Smooth muscle cell (in vitro differentiated cells): ENCODE results near the gene NOPCHAP1. TPM values are rescaled to one million over a fixed set of nuclear protein-coding genes. Genes with fewer than 3 reads are reported as not detected.

ENCODE experiments used
- DNase-seq: peaks from one replicate; lab custom pipeline; 2025; ENCODE audit not compliant: unreplicated experiment; lab: John Stamatoyannopoulos, UW
- H2AFZ ChIP-seq: fragments of 200-600 bp; sonication (generic); 2 replicates; pipeline ENCODE4 v1.6.0; 2016; ENCODE audit warnings: antibody characterized with exemption, low read depth, mild to moderate bottlenecking
- H3F3A ChIP-seq: fragments of 200-600 bp; sonication (generic); 2 replicates; pipeline ENCODE4 v1.6.0; 2017; ENCODE audit warnings: antibody characterized with exemption, low read depth
- H3K27ac ChIP-seq: fragments of 200-600 bp; sonication (generic); 2 replicates; pipeline ENCODE4 v1.5.1; 2016; ENCODE audit warnings: low read depth, mild to moderate bottlenecking
- H3K27me3 ChIP-seq: fragments of 200-600 bp; sonication (generic); 2 replicates; pipeline ENCODE4 v1.6.1; 2016; ENCODE audit warnings: low read depth, mild to moderate bottlenecking
- H3K36me3 ChIP-seq: fragments of 200-600 bp; sonication (generic); 2 replicates; pipeline ENCODE4 v1.5.1; 2016; ENCODE audit warnings: low read depth
- H3K4me1 ChIP-seq: fragments of 200-600 bp; sonication (generic); 2 replicates; pipeline ENCODE4 v1.5.1; 2016; ENCODE audit warnings: low read depth
- H3K4me2 ChIP-seq: fragments of 200-600 bp; sonication (generic); 2 replicates; pipeline ENCODE4 v1.6.0; 2016; ENCODE audit warnings: mild to moderate bottlenecking
- H3K4me3 ChIP-seq: fragments of 200-600 bp; sonication (generic); 2 replicates; pipeline ENCODE4 v1.5.1; 2016; ENCODE audit warnings: mild to moderate bottlenecking
- H3K79me2 ChIP-seq: fragments of 200-600 bp; sonication (generic); 2 replicates; pipeline ENCODE4 v1.6.0; 2016; ENCODE audit warnings: low read depth, mild to moderate bottlenecking
- H3K9ac ChIP-seq: fragments of 200-600 bp; sonication (generic); 2 replicates; pipeline ENCODE4 v1.6.0; 2016; ENCODE audit warnings: low read depth
- H3K9me3 ChIP-seq: fragments of 200-600 bp; sonication (generic); replicated peaks from 2 replicates; pipeline ENCODE4 v1.5.1; 2016; ENCODE audit warnings: low read depth
- H4K20me1 ChIP-seq: fragments of 200-600 bp; sonication (generic); 2 replicates; pipeline ENCODE4 v1.6.0; 2016; ENCODE audit warnings: low read depth
- WGBS: methylation state at CpG from one replicate; pipeline ENCODE4 v1.1.7; 2016; ENCODE audit warnings: low lambda C conversion rate; 5-methylcytosine and 5-hydroxymethylcytosine counted together
- polyA plus RNA-seq: library from polyadenylated mRNA; unstranded; fragments of >200 nt; fragmentation: Nextera tagmentation; extraction: Ambion mirVana; gene quantifications from 2 replicates; pipeline ENCODE4 v1.2.1, GENCODE V29; 2016
- total RNA-seq: library from RNA; depleted of rRNA; stranded (reverse); fragments of >200 nt; gene quantifications from 2 replicates; pipeline ENCODE4 v1.2.3, GENCODE V29; 2014
- TF ChIP-seq, protein P1 (sequence below): fragments of 200-600 bp; sonication (generic); IDR thresholded peaks from 2 replicates; pipeline ENCODE4 v1.5.1; 2017; ENCODE audit warnings: borderline replicate concordance, mild to moderate bottlenecking, antibody characterized with exemption; ENCODE audit not compliant: insufficient read depth, poor library complexity, severe bottlenecking

The NOPCHAP1 gene
- total and polyA plus RNA-seq, 2 experiments from 2014 or later, result 8.1 to 17.4 TPM

DNA sequence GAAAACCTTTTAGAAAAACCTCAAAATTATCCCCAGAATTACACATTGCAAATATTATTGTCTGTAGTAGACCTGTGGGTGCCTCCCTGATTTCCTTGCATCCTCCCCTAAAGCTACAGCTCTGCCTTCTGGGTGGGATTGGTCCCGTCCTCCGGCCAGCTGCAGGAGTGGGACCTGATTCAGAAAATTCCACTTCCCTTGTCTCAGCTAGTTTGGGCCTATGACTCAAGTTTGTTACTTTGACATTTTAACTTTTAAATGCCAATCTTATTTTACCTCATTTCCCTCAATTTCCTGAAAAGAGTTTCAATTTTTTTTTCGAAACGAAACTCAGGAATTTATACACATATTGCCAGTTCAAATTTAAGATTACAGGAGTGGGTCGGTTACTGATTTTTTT is 14.8 kb upstream of the NOPCHAP1 start:
- no peak overlapping the region for H2AFZ ChIP-seq
- WGBS, result 61% methylated on average over 5 of the region's 5 CpGs
- no peaks in the 10 kb centered on the region for H3K9me3 ChIP-seq
- no peaks in the 10 kb centered on the region for H3F3A ChIP-seq
- H3K79me2 ChIP-seq, result no peaks in the 10 kb centered on the region
- no peak overlapping the region for H3K4me3 ChIP-seq
- no peak overlapping the region for H3K9ac ChIP-seq
- no peak overlapping the region for H3K27ac ChIP-seq
- no peak overlapping the region for H3K4me2 ChIP-seq
- DNase-seq, result no peak
- no peaks in the 10 kb centered on the region for H3K36me3 ChIP-seq
- no peaks in the 10 kb centered on the region for H4K20me1 ChIP-seq
- no peaks in the 10 kb centered on the region for H3K4me1 ChIP-seq
- TF ChIP-seq, protein P1, sequence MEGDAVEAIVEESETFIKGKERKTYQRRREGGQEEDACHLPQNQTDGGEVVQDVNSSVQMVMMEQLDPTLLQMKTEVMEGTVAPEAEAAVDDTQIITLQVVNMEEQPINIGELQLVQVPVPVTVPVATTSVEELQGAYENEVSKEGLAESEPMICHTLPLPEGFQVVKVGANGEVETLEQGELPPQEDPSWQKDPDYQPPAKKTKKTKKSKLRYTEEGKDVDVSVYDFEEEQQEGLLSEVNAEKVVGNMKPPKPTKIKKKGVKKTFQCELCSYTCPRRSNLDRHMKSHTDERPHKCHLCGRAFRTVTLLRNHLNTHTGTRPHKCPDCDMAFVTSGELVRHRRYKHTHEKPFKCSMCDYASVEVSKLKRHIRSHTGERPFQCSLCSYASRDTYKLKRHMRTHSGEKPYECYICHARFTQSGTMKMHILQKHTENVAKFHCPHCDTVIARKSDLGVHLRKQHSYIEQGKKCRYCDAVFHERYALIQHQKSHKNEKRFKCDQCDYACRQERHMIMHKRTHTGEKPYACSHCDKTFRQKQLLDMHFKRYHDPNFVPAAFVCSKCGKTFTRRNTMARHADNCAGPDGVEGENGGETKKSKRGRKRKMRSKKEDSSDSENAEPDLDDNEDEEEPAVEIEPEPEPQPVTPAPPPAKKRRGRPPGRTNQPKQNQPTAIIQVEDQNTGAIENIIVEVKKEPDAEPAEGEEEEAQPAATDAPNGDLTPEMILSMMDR, result no peak
- no peaks in the 10 kb centered on the region for H3K27me3 ChIP-seq

DNA sequence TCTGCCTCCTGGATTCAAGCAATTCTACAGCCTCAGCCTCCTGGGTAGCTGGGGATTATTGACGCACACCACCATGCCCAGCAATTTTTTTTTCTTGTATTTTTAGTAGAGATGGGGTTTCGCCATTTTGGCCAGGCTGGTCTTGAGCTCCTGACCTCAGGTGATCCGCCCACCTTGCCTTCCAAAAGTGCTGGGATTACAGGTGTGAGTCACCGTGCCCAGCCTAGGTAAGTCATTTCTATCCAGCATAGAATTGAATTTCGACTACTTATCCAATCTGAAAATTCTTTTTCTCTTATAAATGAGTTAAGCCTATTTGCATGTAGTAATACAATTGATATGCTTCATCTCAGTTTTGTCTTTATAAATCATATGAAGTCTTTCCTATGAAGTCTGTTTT is 12.9 kb upstream of the NOPCHAP1 start:
- H3K4me2 ChIP-seq, result no peak overlapping the region
- no peak overlapping the region for H2AFZ ChIP-seq
- H3F3A ChIP-seq, result no peaks in the 10 kb centered on the region
- TF ChIP-seq, protein P1, result no peak
- no peaks in the 10 kb centered on the region for H4K20me1 ChIP-seq
- H3K4me3 ChIP-seq, result no peak overlapping the region
- H3K27me3 ChIP-seq, result no peaks in the 10 kb centered on the region
- 83% methylated on average over 5 of the region's 5 CpGs for WGBS
- H3K4me1 ChIP-seq, result no peaks in the 10 kb centered on the region
- H3K9me3 ChIP-seq, result no peaks in the 10 kb centered on the region
- H3K79me2 ChIP-seq, result no peaks in the 10 kb centered on the region
- no peak overlapping the region for H3K27ac ChIP-seq
- no peaks in the 10 kb centered on the region for H3K36me3 ChIP-seq
- DNase-seq, result no peak
- no peak overlapping the region for H3K9ac ChIP-seq

DNA sequence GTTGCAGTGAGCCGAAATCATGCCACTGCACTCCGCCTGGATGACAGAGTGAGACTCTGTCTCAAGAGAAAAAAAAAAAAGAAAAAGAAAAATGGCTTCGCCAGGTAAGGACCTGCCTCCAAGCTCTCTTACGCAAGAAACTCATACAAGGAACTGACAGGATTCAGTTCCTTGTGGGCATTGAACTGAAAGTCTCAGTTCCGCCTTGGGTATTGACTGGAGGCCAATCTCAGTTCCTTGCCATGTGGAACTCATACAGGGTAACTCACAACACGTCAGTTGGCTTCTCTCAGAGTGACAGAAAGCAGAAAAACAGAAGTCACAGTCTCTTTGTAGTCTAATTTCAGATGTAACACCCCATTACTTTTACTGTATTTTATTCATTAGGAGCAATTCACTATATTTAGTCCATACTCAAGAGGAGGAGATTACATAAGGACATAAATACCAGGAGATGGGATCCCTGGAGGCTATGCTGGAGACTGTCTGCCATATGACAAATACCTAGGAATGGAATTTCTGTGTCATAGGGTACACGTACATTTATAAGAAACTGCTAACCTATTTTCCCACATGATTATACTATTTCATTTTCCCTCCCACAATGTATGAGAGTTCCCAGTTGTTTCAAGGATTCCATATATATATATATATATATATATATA is 11.4 kb upstream of the NOPCHAP1 start:
- TF ChIP-seq, protein P1, result no peak
- Histone ChIP-seq H3F3A (no peaks in the 10 kb centered on the region), H3K27ac (no peak overlapping the region)

More for the DNA sequence above, 11.4 kb upstream of the NOPCHAP1 start:
- Histone ChIP-seq H3K27me3 (no peaks in the 10 kb centered on the region), H4K20me1 (no peaks in the 10 kb centered on the region), H3K79me2 (no peaks in the 10 kb centered on the region), H3K36me3 (no peaks in the 10 kb centered on the region), H3K9ac (no peak overlapping the region), H3K4me2 (no peak overlapping the region), H2AFZ (no peak overlapping the region), H3K9me3 (no peaks in the 10 kb centered on the region), H3K4me3 (no peak overlapping the region), H3K4me1 (no peaks in the 10 kb centered on the region)
- DNase-seq, result no peak
- WGBS, result 77% methylated on average over 7 of the region's 7 CpGs
